Measurements from ENCODE around the gene EPHA6.

The EPHA6 gene

DNA sequence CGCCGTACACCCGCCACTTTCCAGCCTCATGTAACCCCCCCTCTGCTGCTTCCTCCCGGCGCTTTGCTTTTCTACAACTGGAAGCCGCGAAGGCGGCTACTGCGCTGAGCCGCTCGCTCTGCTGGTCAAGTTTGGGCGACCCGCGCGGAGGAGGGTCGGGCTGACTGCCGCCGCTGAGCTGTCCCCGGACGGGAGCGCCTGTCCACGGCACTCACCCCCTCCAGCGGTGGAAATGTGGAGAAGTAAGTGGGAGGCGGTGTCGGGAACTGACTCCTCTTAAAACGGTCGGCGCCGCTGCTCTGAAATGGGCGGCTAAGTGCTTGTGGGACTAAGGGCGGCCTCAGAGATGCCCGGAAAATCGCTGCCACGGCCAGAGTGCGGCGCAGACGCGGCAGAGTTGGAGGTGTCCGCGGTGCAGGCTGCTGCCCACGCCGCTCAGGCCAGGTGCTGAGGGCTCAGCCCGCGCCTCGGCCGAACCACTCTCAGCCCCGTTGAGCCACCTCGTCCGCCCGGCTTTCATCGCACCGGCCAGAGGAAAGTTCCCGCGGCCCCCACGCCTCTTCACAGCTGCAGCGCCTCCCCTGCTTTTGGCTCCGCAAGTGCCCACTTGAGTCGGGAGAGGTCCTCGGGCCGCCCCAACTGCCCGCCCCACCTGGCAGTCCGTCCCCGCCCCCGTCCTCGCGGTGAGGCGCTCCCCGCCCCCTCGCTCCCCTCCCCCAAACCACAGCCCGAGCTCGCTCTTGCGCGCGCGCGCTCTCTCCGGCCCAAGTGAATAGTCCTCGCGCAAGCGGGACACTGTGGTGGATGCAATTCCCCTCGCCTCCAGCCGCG lies at the start of gene EPHA6:
Gene EPHA6, plus strand, starts transcription at position 775 of the 831 bp plus-strand sequence.
- DNase-seq (ENCODE audit: low read depth, low spot score), result no peak

DNA sequence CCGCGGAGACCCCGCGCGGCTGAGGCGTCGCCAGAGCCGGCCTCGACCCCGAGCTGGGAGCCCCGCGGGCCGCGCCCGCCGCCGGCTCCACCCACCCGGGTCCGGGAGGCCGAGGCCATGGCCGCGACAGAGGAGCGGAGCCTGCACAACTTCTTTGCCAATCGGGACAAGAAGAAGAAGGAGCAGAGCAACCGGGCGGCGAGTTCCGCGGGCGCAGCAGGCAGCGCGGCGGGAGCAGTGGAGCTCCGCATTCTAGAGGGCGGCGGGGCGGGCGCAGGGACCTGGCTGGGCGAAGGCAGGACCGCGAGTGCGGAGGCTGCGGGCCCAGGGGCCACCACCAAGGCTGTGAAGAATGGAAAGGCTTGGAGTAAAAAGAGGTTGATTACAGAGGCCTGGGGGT lies 37.6 kb upstream of the EPHA6 start:
- no peak for DNase-seq (ENCODE audit: low read depth, low spot score)

- no peak for DNase-seq (ENCODE audit: low read depth, low spot score)
Measured at GRCh38 chr3:96779810-96780209, 34.6 kb upstream of the EPHA6 start.

GRCh38 chr3:96796101-96796500 lies 18.3 kb upstream of the EPHA6 start:
- no peak for DNase-seq (ENCODE audit: low read depth, low spot score)

GRCh38 chr3:96803870-96804269 lies 10.5 kb upstream of the EPHA6 start:
- no peak for DNase-seq (ENCODE audit: low read depth, low spot score)

- DNase-seq (ENCODE audit: low read depth, low spot score), result no peak
Measured at GRCh38 chr3:96806341-96806740, 8.1 kb upstream of the EPHA6 start.

DNA sequence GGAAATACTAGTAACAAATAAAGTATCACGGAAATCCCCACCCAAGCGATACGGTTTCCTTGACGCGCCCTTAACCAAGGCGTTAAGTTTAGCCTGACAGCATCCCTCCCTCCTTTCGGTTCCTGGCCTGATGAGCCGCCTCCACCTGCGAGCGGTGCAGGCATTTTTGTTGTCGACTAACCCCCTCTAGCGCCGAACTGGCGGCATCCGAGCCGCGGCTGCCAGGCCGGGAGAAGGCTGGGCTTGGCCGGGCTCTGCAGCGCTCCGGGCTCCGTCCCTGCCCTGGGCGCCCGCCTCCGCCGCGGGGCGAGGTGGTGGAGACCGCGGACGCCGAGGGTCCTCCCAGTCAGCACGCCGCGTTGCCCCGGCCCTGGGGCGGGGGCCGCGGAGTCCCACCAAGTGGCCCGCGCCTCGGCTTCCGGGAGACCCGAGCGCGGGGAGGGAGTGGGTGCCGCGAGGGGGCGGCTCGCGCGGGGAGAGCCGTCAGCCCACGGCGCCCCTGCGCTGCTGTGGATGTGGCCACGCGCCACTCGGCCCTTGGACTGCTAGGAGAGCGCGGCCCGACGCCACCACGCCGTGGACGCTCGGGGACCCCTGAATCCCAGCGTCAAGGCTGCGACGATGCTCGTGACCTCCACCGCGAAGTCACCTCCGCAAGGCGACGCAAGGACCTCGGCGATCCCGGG lies 1.1 kb upstream of the EPHA6 start:
- no peak for DNase-seq (ENCODE audit: low read depth, low spot score)

DNA sequence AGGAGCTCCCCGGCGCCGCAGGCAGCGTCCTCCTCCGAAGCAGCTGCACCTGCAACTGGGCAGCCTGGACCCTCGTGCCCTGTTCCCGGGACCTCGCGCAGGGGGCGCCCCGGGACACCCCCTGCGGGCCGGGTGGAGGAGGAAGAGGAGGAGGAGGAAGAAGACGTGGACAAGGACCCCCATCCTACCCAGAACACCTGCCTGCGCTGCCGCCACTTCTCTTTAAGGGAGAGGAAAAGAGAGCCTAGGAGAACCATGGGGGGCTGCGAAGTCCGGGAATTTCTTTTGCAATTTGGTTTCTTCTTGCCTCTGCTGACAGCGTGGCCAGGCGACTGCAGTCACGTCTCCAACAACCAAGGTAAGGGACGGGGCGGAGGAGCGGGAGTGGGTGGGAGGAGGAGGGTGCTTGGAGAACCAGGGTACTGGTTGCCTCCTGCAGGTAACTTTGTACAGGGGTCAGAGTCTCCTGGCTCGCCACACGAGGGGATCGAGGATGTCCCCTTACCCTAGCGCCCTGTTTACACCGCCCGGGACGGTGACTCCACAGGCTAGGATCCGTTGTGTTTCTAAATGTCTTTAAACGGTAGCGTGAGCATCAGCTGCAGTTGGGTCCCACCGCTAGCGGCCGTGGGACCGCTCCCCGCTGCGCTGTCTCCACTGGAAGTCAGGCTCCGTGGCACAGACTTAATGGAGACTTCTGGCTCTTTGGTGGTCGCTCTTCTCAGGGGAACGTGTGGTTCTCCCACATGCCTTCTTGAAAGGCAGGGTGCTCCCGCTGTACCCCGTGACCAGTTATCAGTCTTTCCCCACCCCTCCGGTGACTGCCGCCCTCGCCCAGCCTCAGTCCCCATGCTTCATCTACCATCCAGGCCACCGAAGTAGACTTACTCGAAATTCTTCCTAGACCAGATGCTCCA lies 515 bp downstream of the EPHA6 start:
- no peak for DNase-seq (ENCODE audit: low read depth, low spot score)

DNA sequence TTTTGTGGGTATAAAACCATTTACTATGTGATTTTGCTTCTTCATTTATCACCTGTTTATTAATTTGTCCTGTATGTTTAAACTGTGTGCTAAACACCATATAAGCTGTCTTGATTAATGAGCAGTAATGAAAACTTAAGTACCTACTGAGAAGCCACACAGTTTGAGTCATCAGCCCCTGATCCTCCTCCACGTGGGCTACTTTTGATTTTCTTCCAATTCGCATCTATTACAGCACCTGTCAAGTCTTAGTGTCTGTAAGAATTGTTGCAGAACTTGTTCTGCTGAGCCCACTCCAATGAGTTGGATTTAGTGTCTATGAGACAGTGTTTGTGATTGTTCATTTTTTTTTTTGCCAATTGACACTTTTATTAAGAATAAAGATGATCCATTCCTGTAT lies 16.8 kb downstream of the EPHA6 start:
- no peak for DNase-seq (ENCODE audit: low read depth, low spot score)

DNA sequence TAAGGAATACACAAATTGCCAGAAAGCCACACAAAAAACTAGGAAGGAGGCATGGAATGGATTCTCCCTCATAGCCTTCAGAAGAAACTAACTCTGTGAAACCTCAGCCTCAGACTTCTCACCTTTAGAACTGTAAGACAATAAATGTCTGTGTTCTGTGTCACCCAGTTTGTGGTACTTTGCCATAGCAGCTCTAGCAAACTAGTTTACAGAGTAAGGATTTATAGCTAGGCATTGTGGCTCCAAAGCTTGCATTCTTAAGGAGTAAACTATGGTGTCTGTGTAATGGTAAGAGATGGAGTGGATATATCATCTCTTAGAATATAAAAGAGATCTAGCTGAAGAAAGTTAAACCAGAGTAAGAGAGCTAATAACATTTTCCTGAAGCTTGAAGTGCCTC lies 18.9 kb downstream of the EPHA6 start:
- DNase-seq (ENCODE audit: low read depth, low spot score), result no peak

DNA sequence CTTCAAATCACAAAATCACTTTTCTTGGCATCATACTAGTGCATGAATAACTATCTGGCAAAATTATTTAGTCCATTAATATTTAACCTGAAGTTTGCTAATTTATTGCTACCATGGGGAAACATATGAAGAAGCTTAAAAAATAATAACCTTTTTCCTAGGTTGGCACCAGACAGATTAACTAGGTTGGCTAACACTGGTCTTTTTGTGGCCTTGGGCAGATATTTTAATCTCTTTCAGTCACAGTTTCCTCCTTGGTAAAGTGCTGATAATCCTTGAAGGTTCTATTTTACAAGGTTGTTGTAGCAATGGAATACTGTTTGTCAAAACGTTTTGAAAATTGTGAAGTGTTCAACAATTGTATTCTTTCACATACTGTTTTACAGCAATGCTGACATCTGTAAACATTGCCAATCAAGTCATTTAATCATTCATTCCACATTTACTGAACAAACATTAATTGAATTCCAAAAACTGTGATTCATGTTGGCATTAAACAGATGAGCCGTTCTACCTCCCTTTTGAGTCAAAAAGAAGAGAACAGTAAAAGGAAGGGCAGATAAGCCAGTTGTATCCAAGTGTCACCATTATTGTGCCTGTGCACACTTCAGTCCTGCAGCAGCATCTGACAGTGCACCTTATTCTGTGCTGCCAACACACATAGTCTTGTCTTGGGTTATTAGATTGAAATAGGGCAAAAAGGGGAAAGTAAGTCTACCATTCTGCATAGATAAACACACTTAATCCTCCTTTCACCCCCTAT lies 21.9 kb downstream of the EPHA6 start:
- DNase-seq (ENCODE audit: low read depth, low spot score), result no peak

GRCh38 chr3:96843505-96844203 lies 29.3 kb downstream of the EPHA6 start:
- no peak for DNase-seq (ENCODE audit: low read depth, low spot score)

GRCh38 chr3:96844204-96844514 lies 29.8 kb downstream of the EPHA6 start:
- no peak for DNase-seq (ENCODE audit: low read depth, low spot score)

GRCh38 chr3:96852849-96853248 lies 38.5 kb downstream of the EPHA6 start:
- no peak for DNase-seq (ENCODE audit: low read depth, low spot score)

DNA sequence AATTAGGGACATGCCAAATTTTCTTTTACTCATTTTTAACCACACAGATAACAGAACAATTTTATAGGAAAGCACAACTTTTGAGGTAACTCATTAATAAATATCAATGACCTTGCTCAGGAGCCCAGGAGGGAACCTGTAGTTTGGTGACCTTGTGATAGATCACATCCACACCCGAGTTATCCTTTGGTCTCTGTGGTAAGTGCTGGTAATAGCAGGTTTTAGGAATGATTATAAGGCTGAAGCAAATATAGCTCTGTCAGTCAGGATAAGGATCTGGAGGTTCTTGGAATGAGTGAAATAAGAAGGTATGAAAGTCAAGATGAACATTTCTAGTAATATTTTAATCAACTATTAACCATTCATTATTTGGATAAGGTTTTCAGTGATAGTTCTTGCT lies 46.5 kb downstream of the EPHA6 start:
- DNase-seq (ENCODE audit: low read depth, low spot score), result no peak

DNA sequence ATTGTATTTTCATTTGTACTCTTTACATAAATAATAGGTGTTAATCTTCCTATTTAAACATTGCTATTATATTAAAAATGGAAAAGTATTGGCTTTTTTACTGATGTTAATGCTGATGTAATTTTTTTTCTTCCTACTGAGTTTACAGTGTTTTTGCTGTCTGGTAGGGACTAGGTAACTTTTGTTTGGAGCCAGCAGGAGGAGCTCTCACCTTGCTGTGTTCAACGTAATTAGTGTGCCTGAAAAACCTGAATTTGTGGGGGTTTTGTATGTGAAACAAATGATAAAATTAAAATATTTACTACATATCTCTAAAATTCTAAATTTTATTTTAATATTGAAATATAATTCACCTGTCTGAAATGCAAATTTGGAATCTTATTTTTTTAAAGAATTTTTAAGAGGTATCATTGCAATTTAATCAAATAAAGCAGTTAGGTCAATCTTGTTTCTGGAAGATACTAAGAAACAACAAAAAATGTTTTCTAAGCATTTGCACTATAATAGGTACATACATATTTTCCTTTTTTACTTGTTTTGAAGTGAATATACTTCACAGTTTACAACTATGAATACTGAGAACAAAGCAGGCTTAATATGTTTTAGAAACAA lies 48.8 kb downstream of the EPHA6 start:
- no peak for DNase-seq (ENCODE audit: low read depth, low spot score)

- DNase-seq (ENCODE audit: low read depth, low spot score), result no peak
Measured at GRCh38 chr3:96865605-96866004, 51.2 kb downstream of the EPHA6 start.

GRCh38 chr3:96869316-96869715 lies 54.9 kb downstream of the EPHA6 start:
- no peak for DNase-seq (ENCODE audit: low read depth, low spot score)

DNA sequence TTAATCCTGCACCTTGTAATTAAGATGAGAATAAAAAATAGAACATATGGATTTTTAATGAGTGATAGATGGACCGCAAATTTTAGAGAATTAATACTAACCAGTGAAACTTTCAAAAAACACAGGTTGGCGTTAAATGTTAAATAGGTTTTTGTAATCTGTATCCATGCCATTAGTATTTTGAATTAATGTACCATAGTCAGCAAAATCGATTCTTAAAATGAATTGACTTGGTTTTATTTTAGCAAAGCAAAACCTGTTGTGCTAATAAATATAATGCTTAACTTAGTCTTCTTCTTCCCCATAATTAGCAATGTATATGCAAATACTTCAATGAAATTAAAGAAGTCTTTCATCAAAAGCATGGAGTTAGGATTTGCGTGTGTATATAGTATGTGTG lies 63.1 kb downstream of the EPHA6 start:
- DNase-seq (ENCODE audit: low read depth, low spot score), result no peak

- DNase-seq (ENCODE audit: low read depth, low spot score), result no peak
Measured at GRCh38 chr3:96900031-96900430, 85.6 kb downstream of the EPHA6 start.

GRCh38 chr3:96900566-96900965 lies 86.2 kb downstream of the EPHA6 start:
- DNase-seq (ENCODE audit: low read depth, low spot score), result no peak

Measured in brain pericyte (primary cell).